Caco-2 (cell line): ENCODE results near the gene SIRT6. TPM values are rescaled to one million over a fixed set of nuclear protein-coding genes. Genes with fewer than 3 reads are reported as not detected.

Experiments
- BruUV-seq: library from RNA; stranded (reverse); fragments of 400-500 nt; replicated peaks from 2 replicates; lab custom pipeline; 2021; lab: Mats Ljungman, UMichigan
- CTCF ChIA-PET: fragments of 300-600 bp; sonication (Branson Sonifier 250); formaldehyde crosslinking; loops from one replicate; lab custom pipeline; 2022; ENCODE audit warnings: antibody characterized with exemption; lab: Charles Lee
- POLR2A ChIA-PET: fragments of 300-600 bp; sonication (Branson Sonifier 250); formaldehyde crosslinking; loops from one replicate; lab custom pipeline; 2022; ENCODE audit warnings: antibody characterized with exemption; lab: Charles Lee
- DNase-seq, 2 experiments: peaks; one replicate each; pipeline versions ENCODE4 v3.0.0 to v3.0.0-alpha.2; 2020 to 2022
- H3K27me3 ChIP-seq: replicated peaks from 2 replicates; pipeline ENCODE4 v1.6.0; 2011; ENCODE audit warnings: low read length; ENCODE audit not compliant: control insufficient read depth, insufficient read depth
- H3K36me3 ChIP-seq: 2 replicates; pipeline ENCODE4 v1.5.1; 2011; ENCODE audit warnings: low read length; ENCODE audit not compliant: control insufficient read depth, insufficient read depth
- H3K4me1 ChIP-seq: fragments of 250-450 bp; sonication (Bioruptor Pico); 2 replicates; pipeline ENCODE4 v1.5.1; 2020; ENCODE audit warnings: mild to moderate bottlenecking
- H3K4me3 ChIP-seq: 2 replicates; pipeline ENCODE4 v1.5.1; 2011; ENCODE audit warnings: low read depth, mild to moderate bottlenecking, control low read depth, low read length
- H3K9me3 ChIP-seq: fragments of 250-450 bp; sonication (Bioruptor Pico); 2 replicates; pipeline ENCODE4 v1.5.1; 2020; ENCODE audit warnings: mild to moderate bottlenecking, moderate library complexity
- H3K27ac Mint-ChIP-seq: one replicate; pipeline ENCODE4 v1.8.0; 2022; ENCODE audit warnings: mixed read lengths; ENCODE audit not compliant: unreplicated experiment
- H3K27me3 Mint-ChIP-seq: one replicate; pipeline ENCODE4 v1.8.0; 2022; ENCODE audit warnings: mixed read lengths; ENCODE audit not compliant: insufficient read depth, unreplicated experiment
- H3K36me3 Mint-ChIP-seq: one replicate; pipeline ENCODE4 v1.8.0; 2022; ENCODE audit warnings: mild to moderate bottlenecking, mixed read lengths; ENCODE audit not compliant: insufficient read depth, unreplicated experiment
- H3K4me1 Mint-ChIP-seq: one replicate; pipeline ENCODE4 v1.8.0; 2022; ENCODE audit warnings: low read depth, mixed read lengths; ENCODE audit not compliant: unreplicated experiment
- H3K4me3 Mint-ChIP-seq: one replicate; pipeline ENCODE4 v1.8.0; 2022; ENCODE audit warnings: mild to moderate bottlenecking, moderate library complexity, mixed read lengths; ENCODE audit not compliant: unreplicated experiment
- H3K9me3 Mint-ChIP-seq: one replicate; pipeline ENCODE4 v1.8.0; 2022; ENCODE audit warnings: mixed read lengths; ENCODE audit not compliant: unreplicated experiment
- intact Hi-C: fragments of 100-400 bp; cut with micrococcal nuclease; formaldehyde crosslinking; loops from one replicate; pipeline ENCODE4 v1.10.0; 2022; ENCODE audit not compliant: unreplicated experiment
- total RNA-seq: library from RNA; stranded (reverse); gene quantifications from 2 replicates; pipeline ENCODE4 v1.2.3, GENCODE V29; 2022
- TF ChIP-seq, protein P1 (sequence below), 2 experiments: fragments of 200-600 bp in 1 of 2; IDR thresholded peaks; 1 replicate in 1 of 2; 2 replicates in 1 of 2; pipeline versions ENCODE4 v1.5.1 to v1.8.0; 2011 to 2022; ENCODE audit warnings: antibody characterized with exemption in 1 of 2, control low read depth in 1 of 2, inconsistent platforms in 1 of 2, low read depth in 1 of 2, low read length in 1 of 2, mild to moderate bottlenecking in 1 of 2, moderate library complexity in 1 of 2; ENCODE audit not compliant: insufficient read depth in 1 of 2, severe bottlenecking in 1 of 2, unreplicated experiment in 1 of 2

The SIRT6 gene
- total RNA-seq, 1 experiment from 2014 or later: 18.2 TPM

DNA sequence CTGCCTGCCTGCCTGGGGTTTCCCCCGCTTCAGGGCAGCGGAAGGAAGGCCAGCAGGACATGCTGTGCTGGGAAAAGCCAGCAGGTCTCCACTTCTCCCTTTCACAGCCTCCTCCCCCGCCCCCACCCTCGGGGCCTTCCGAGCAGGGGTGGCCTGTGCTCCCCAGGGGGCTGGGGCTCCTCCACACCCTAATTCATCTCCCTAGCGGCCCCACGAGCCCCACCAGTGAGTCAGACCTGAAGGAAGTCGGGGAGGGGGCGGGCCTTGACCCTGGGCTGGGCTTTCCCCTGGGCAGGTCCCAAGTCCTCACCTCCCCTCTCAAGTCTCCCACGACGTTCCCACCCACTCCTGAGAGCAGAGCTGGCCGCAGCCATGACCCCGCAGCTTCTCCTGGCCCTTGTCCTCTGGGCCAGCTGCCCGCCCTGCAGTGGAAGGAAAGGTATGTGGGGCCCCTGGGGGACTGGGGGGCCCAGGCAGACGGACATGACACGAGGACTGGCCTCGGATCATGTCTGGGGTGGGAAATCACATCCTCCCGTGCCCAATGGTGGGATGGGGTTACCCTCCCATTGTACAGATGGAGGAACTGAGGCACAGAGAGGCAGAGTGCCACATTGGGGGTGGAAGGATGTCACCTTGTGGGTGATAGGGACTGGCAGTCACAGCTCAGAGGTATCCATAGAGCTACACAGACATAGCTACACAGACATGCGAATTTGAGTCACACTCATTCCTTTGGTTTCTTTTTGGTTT lies 47.0 kb upstream of the SIRT6 start, which contains the start of gene EBI3:
EBI3 (plus strand) TSS at position 345 of the 753 bp plus-strand sequence; CDS start at position 373, 28 bp downstream.
- peak within 1 kb of the TSS; percentile 17 for H3K4me3 ChIP-seq
- Mint-ChIP-seq H3K27ac (no peak within 1 kb of the TSS), H3K4me3 (no peak within 1 kb of the TSS), H3K27me3 (no peaks in the 10 kb centered on the region), H3K9me3 (no peaks in the 10 kb centered on the region), H3K36me3 (no peaks in the 10 kb centered on the region), H3K4me1 (peaks cover 4% of the 10 kb centered on the region)
- H3K4me1 ChIP-seq: peaks cover 11% of the 10 kb centered on the region
- H3K36me3 ChIP-seq: no peaks in the 10 kb centered on the region
- TF ChIP-seq, protein P1, sequence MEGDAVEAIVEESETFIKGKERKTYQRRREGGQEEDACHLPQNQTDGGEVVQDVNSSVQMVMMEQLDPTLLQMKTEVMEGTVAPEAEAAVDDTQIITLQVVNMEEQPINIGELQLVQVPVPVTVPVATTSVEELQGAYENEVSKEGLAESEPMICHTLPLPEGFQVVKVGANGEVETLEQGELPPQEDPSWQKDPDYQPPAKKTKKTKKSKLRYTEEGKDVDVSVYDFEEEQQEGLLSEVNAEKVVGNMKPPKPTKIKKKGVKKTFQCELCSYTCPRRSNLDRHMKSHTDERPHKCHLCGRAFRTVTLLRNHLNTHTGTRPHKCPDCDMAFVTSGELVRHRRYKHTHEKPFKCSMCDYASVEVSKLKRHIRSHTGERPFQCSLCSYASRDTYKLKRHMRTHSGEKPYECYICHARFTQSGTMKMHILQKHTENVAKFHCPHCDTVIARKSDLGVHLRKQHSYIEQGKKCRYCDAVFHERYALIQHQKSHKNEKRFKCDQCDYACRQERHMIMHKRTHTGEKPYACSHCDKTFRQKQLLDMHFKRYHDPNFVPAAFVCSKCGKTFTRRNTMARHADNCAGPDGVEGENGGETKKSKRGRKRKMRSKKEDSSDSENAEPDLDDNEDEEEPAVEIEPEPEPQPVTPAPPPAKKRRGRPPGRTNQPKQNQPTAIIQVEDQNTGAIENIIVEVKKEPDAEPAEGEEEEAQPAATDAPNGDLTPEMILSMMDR (IDR thresholded peaks at IDR 0.05; ENCODE audit: insufficient read depth in 1 of 2, low read depth in 1 of 2, low read length in 1 of 2, severe bottlenecking in 1 of 2, unreplicated experiment in 1 of 2): no peak
- DNase-seq: peak; percentile 51 to 79
- H3K9me3 ChIP-seq: no peaks in the 10 kb centered on the region
- intact Hi-C loops: no loop called here
- BruUV-seq: no TSS peak
- CTCF ChIA-PET: no interaction called here
- POLR2A ChIA-PET: no interaction called here
- H3K27me3 ChIP-seq: no peaks in the 10 kb centered on the region

DNA sequence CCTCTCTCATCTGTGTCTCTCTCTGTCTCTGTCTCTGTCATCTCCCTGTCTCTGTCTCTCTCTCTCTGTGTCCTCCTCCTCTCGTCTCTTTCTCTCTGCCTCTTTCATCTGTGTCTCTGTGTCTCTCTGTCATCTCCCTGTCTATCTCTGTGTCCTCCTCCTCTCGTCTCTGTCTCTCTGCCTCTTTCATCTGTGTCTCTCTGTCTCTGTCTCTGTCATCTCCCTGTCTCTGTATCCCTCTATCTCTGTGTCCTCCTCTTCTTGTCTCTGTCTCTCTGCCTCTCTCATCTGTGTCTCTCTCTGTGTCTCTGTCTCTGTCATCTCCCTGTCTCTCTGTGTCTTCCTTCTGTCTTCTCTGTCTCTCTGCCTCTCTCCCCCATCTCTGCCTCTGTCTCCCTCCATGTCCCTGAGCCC lies 46.4 kb upstream of the SIRT6 start:
- ChIA-PET CTCF (no interaction called here), POLR2A (no interaction called here)
- H3K4me3 ChIP-seq: peak overlapping the region; percentile 17
- Mint-ChIP-seq H3K27ac (no peak overlapping the region), H3K36me3 (no peaks in the 10 kb centered on the region), H3K27me3 (no peaks in the 10 kb centered on the region), H3K4me1 (no peaks in the 10 kb centered on the region), H3K9me3 (no peaks in the 10 kb centered on the region), H3K4me3 (no peak overlapping the region)
- peaks cover 11% of the 10 kb centered on the region for H3K4me1 ChIP-seq
- H3K9me3 ChIP-seq: no peaks in the 10 kb centered on the region
- H3K27me3 ChIP-seq: no peaks in the 10 kb centered on the region
- BruUV-seq: no TSS peak
- DNase-seq: no peak
- TF ChIP-seq, protein P1 (IDR thresholded peaks at IDR 0.05; ENCODE audit: insufficient read depth in 1 of 2, low read depth in 1 of 2, low read length in 1 of 2, severe bottlenecking in 1 of 2, unreplicated experiment in 1 of 2): no peak
- H3K36me3 ChIP-seq: no peaks in the 10 kb centered on the region
- intact Hi-C loops: no loop called here

DNA sequence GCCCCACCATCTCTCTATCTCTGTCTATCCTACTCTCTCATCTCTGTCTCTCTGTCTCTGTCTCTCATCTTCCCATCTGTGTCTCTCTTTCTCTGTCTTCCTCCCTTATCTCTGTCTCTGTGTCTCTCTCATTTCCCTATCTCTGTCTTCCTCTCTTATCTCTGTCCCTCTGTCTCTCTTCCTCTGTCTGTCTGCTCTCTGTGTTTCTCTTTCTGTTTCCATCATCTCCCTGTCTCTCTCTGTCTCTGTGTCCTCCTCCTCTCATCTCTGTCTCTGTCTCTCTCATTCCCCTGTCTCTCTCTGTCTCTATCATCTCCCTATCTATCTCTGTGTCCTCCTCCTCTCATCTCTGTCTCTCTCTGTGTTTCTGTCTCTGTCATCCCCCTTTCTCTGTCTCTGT lies 45.4 kb upstream of the SIRT6 start:
- no peak for DNase-seq
- TF ChIP-seq, protein P1 (IDR thresholded peaks at IDR 0.05; ENCODE audit: insufficient read depth in 1 of 2, low read depth in 1 of 2, low read length in 1 of 2, severe bottlenecking in 1 of 2, unreplicated experiment in 1 of 2): no peak
- Mint-ChIP-seq H3K4me1 (no peaks in the 10 kb centered on the region), H3K27ac (no peak overlapping the region), H3K27me3 (no peaks in the 10 kb centered on the region), H3K4me3 (no peak overlapping the region), H3K36me3 (no peaks in the 10 kb centered on the region), H3K9me3 (no peaks in the 10 kb centered on the region)
- ChIA-PET CTCF (no interaction called here), POLR2A (no interaction called here)
- Histone ChIP-seq H3K4me1 (peaks cover 11% of the 10 kb centered on the region), H3K9me3 (no peaks in the 10 kb centered on the region), H3K27me3 (no peaks in the 10 kb centered on the region), H3K36me3 (no peaks in the 10 kb centered on the region), H3K4me3 (no peak overlapping the region)
- intact Hi-C loops: no loop called here
- BruUV-seq: no TSS peak
